ENCODE measurements around the gene GFAP.
"Not testable (repeated sequence)": the region's sequence is repeated elsewhere in the genome, so short reads cannot be mapped to it uniquely, and the experiment has no call there.

GFAP gene

DNA sequence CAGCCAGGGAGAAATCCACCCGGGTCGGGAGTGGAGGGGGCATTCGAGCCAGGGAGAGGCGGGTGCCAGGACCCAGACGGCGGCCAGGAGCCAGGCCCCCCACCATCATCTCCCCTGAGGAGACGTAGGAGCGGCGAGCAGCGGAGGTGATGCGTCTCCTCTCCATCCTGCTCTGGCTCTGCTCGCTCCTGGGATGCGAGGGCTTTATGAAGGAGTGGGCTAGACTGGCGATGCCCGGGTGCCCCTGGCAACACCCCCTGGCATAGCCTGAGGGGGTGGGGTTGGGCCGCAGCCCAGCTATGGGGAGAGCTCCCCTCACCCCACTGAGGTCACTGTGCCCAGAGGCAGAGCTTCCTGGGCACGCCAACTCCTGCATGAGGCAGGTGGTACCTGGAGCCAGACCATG lies at the start of gene GFAP:
GFAP (minus strand) TSS at position 180 of the 406 bp plus-strand sequence; CDS start at position 166, 14 bp downstream.
- no peak for DNase-seq (ENCODE audit: low spot score)

DNA sequence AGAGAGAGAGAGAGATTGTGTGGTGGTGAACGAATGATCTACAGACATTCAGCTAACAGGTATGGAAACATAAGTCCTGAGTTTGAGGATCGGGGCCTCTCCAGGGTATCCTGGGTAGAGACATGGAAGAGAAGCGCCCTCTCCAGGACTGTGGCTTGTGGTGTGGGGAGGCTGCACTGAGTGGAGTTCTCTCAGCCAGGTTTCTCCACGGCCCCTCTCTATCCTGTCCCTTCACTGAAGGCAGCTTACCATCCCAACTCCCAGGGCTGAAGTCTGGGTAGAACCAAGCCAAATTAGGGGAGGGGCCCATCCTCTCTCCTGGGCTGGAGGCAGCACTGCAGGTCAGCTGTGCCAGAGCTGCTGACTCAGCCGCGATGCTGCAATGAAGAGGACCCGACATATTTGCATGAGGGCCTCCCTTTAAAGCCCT lies 46.6 kb upstream of the GFAP start:
- no peak for DNase-seq (ENCODE audit: low spot score)

DNA sequence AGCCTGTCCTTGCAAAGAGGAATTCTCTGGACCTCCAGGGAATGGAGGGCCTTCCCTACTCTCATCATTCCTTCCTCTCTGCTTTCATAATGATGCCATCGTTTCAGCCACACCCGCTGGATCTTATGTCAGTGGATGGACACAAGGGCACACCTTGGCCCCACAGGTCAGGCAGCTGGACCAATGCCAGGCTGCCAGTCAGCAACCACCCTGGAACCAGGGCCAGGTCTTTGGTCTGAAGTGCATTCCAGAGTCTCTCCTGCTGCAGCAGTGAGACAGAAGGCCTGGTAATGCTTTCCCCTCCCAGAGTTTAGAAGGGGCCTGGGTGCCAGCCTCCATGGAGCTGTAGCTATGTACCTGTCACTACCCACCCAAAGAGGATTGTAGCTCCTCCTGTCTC lies 45.4 kb upstream of the GFAP start:
- no peak for DNase-seq (ENCODE audit: low spot score)

DNA sequence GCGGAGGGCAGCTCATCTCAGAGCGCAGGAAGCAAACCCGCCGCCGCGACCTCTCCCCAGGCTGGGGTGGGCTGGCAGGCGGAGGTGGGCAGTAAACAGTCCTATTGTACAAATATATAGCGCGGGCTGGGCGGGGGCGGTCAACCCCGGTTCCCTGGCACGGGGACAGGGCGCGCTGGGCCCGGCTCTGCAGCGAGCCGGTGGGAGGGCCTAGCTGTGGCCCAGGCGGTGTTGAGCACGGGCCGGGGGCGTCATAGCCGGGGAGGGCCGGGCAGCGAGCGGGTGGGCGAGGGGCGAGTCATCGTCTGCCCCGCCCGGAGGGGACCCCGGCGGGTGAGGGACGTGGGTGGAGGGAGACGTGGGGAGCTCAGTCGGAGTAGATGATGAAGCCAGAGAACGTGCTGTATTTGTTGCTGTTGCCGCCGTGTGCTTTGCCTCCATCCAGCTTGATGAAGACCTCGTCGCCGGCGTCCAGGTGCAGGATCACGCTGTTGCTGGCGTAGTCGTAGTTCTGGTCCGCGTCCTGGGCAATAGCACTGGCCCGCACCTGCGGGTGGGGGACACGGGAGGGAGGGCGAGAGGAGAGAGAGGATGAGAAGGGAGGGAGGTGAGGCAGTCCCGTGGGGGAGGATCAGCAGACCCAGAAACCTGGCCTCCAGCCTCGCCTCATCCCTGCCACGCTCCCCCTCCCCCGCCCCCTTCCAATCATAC lies 44.7 kb upstream of the GFAP start:
- no peak for DNase-seq (ENCODE audit: low spot score)

DNA sequence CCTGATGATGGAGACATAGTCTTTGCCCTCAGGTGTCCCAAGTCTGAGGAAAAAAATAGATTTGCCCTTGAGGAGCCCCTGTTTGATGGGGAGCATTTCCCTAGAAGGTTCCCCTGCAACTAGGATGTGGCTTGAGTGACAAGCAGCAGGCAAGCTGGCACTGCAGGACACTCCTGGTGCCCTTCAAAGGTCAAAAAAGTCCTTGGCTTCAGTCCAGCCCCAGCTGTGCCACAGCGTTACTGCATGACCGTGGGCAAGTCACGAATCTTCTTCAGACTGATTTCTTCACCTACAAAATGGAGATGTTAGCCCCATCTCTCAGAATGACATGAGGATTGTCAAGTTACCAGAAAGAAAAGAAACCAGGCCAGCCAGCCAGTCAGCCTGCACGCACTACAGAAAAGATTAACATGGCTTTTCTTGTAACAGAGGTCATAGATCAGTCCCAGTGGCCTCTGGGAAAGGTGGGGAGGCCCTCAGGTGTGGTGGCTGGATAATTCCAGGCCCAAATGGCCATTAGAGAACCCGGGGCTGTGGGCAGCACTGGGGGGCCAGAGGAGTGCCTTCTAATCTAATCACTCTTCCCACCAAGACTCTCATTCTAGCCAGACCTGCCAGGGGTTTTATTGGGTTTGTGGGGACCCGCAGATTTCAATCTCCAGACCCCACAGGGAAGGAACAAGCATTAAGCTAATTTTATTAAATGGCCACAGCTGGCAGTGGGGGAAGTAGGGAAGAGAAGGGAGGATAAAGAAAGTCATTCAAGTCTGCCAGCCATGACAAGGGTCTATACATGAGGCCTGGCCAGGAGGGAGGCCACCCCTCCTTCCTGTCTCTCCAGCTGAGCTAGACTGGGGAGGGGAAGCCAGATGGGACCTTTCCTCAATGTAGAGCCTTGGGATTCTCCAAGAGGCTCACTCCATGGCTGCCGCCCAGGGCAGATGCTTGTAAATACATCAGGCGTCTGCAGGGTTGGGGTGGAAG lies 42.0 kb upstream of the GFAP start:
- no peak for DNase-seq (ENCODE audit: low spot score)

DNA sequence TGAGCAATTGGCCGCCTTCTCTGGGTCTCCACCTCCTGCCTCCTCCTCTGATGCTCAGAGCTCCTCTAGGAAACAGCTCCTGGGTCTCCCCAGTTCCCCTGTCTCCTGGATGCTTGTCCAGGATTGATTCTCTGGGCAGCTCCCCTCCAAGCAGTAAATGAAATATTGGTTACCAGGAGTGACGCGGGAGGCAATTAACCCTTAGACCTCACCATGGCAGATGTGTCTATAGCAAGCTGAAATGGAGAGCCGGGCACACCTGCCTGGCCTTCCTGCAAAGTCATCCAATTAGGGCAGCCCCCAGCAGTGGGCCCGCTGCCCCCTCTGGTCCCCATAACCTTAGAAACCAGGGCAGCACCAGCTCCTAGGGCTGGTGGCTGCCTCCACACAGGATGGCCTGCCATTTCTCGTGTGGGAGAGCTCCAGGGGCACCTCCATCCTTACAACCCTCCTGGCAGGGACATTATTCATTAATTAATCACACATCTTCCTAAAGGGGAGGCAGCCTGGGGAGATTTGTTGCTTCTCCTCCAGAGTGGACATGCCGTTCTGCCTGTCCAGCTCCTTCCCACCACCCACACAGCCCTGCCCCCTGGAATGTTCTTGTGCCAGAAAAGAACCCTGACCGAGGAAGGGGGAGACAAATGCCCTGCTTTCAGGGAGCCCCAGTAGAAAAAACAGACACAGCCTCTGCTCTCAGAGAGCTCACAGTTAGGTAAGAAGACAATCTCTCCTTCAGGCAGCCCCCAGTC lies 40.5 kb upstream of the GFAP start:
- DNase-seq (ENCODE audit: low spot score) = no peak

DNA sequence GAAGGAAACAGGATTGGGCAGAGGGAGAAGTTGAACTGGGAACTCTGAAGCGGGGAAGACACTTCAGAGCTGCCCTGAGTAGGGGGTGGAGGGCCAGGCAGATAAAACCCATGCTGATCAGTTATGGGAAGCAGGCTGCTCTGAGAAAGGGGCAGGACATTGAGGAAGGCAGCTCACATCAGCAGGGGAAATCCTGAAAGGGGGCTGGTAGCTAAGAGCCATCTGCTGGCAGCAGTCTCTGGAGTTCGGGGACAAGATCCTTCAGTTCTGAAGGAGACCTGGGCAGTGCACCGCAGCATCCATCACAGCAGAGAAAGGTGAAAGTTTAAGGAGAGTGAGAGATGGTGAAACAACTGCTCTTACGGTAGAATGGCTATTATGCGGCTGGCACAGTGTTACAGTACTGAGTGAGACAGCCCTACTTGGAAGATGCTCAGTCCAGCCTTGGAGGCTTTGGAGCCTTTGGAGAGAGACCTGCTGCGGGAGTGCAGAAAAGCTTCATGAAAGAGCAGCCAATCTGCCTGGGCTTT lies 37.7 kb upstream of the GFAP start:
- DNase-seq (ENCODE audit: low spot score) = no peak

DNA sequence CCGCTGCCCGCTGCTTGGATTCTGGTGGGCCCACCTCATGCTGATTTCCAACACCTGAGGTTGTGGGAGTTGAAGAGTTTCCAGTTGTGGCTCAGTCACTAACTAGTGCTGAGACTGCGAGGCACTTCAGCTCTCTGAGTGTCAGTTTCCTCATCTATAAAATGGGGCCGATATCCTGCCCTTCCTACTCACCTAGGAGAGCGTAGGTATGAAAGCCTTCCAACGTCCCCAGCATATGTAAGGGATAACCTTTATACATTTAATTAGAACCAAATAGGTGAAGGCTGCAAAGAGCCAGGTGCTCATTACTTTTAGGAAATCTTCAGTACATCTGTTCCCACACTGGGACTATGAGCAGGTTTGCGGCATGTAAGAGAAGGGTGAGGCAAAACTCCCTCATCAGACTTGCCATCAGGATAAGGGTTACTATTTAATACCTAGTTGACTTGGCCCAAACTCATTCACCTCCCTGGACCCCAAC lies 33.1 kb upstream of the GFAP start:
- no peak for DNase-seq (ENCODE audit: low spot score)

DNA sequence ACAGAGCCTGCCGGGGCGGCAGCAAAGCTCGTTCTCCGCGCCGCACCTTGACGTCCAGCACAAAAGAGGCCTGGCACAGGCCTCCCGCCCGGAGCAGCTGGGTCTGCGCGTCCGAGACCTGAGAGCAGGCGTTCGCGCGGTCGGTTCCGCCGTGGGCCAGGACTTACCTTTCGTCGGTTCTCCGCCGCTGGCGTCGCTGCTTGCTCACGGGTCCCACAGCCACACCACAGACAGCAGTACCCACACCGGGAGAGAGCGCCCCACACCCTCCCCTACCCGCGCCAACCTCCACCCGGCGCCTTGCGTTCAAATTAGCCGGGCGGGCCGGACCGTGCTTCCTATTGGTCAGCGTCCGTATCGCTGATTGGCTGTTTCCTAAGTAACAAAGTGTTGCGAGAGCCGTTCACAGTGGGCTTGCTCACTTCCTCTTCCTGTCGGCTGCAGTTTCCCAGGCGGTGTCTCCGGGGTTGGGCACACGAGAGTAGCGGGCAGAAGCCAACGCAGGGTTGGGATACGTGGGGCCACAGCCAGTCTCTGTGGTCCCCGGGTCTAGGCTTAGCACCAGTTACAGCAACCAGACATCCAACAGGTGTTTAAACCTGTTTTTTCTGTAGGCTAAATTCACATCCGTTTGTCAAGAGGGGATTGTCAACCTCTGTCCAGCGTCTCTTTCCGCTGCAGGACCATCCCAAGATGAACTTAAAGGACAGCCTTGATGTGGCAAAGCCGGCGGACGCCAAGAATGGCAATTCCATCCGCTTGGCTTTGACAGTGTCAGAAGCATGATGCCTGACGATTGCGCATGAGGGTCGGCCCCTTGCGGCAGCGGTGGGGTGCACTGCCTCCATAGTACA lies 32.4 kb upstream of the GFAP start, which contains the start of gene KIF18B:
KIF18B (minus strand) TSS at position 313 of the 854 bp plus-strand sequence. CDS start 11,429 bp downstream, outside the sequence.
- DNase-seq (ENCODE audit: low spot score) = peak; percentile 94

DNA sequence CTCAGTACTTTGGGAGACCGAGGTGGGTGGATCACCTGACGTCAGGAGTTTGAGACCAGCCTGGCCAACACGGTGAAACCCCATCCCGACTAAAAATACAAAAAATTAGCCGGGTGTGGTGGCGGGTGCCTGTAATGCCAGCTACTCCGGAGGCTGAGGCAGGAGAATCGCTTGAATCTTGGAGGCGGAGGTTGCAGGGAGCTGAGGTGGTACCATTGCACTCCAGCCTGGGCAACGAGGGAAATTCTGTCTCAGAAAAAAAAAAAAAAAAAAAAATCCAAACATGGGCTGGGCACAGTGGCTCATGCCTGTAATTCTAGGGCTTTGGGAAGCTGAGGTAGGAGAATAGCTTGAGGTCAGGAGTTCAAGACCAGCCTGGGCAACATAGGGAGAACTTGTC lies 30.4 kb upstream of the GFAP start:
- not testable (repeated sequence) for DNase-seq (ENCODE audit: low spot score)

DNA sequence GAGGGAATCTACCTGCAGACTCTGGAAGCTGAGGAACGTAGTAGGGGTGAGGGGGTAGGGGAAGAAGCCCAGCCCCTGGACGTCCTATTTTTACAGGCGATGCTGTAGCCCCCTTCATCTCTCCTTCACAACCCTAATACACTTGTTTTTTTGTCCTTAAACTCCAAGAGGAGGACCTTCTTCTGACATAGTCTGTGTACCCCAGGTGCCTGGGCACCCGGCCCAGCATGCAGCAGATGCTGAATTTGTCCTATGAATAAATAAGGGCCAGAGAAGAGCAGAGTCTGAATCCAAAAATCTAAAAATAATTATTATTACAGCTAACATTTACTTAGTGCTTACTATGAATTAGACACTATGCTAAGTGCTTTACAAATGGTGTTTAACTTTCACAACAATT lies 27.2 kb upstream of the GFAP start:
- DNase-seq (ENCODE audit: low spot score) = no peak

DNA sequence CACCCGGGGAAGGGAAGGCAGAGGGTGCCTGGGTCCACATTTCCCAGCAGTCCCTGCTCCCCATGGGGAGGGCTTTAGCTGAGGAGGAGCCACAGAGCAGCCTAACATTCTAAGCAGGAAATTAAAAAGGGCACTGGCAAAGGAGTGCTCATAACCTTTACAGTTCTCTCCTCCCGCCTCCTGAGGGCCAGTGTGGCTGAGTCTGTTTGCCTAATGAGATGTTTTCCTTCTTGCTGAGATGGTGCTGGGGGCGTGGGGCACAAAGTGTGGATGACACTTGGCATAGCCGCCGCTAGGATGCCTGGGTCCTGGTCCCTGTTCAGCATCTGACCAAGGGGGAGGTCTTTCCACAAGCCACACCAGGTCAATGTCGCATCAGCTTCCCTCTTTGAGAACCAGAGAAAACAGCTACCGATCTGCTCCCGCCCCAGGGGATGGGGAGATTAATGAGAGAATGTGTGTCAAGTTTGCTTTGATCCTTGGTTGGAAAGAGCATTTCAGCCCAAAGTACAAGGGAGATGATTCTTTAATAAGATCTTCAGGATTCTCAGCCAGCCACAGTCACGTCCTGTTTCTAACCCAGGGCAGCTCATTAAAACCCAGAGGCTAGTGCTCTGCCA lies 26.5 kb upstream of the GFAP start:
- no peak for DNase-seq (ENCODE audit: low spot score)

DNA sequence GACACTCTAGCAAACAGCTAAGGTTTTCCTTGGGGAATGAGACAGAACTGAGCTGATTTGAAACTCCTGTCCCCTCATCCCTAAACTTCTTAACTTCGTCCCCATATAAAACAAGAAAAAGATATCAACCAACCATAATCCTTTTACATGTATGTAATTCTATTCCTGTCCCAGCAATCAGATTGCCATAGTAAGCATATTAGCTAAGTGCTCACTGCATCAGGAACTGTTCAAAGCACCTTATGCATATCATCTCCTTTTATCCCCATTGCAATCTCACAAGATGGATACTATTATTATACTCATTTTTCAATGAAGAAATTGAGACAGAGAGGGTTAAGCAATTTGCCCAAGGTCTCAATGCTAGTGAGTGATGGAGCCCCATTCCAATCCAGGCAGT lies 25.5 kb upstream of the GFAP start:
- DNase-seq (ENCODE audit: low spot score) = no peak

DNA sequence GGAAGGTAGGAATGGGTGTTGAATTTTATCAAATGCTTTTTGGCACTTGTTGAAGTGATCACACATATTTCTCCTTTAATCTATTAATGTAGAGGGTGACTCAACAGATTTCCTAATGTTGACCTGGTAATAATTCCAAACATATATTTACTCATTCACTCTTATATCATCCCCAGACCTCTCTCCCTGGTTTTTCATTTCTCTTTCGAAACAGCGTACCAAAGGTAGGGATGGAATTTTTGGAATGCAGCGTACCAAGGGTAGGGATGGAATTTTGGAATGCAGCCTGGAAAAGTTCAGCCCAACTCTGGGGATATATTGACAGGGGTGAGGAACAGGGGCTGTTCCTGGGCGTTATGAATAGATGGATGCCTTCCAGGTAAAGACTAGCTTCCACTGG lies 25.0 kb upstream of the GFAP start:
- DNase-seq (ENCODE audit: low spot score) = no peak

DNA sequence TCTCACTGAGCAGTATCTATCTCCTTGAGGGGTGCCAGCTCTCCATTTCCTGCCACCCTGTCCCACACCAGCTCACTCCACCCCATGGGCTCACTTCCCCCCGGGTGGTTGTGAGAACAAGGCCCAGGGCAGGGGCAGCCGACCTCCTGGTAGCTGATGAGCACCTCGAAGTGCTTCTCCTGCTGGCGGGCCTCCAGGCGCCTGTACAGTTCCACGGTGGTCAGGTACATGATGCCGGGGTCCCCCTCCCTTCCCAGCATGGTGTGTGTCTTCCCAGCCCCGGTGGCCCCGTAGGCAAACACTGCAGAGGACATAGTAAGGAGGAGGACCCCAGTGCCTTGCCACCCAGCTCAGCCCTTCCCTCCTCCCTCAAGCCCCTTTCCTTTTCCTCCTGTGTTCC lies 19.8 kb upstream of the GFAP start:
- no peak for DNase-seq (ENCODE audit: low spot score)

DNA sequence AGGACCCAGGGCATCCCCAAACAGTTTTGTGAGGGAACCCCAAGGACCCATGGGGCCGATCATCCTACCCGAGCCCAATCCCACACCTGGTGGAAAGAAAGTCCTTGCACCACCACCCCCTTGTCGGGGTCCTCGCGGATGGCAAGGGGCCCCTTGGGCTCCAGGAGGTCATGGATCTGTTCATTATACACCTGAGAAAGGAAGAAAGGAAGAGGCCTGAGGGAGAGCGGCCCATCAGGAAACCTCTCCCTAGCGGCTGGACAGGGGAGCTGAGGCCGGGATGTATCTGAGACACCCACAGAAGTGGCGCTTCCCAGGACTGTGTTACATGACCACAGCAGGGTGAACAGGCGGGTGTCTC lies 19.4 kb upstream of the GFAP start:
- no peak for DNase-seq (ENCODE audit: low spot score)

DNA sequence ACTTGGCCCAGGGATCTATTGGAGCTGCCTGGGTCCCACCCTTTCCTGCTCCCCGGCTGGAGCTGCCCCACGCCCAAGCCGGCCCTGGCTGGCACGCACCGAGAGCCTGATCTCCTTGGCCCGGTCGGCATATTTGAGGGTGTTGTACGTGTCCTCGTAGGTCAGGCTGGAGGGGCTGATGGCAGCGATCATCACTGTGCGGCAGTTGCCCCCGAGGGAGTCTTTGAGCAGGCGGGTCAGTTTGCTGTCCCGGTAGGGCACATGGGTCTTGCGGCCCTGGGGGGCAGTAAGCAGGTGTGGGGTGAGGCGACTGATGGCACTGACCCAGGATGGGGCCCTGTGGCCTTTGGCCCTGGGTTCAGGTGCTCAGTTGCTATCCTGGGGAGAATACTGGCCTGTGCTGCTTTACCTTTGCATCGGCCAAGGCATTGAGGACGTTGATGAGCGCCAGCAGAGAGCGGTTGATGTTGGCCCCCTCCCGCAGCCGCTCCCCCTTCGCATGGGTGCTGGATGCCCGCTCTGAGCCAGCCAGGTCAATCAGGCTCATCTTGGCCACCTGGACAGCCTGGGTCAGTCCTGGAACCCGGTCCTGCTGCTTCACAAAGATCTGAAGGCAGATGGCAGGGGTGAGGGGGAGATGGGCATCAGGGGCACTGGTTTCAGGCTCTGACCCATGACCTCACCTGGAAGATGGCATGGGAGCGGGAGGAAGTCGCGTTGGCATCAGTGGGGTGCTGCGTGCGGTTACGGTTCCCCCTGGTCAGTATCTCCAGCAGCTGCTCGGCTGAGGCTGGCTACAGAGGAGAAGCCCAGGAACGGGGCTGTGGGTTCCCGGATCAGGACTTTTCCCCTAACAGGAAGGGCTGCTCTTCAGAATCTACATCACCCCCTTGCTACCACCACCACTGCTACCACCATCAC lies 18.8 kb upstream of the GFAP start:
- DNase-seq (ENCODE audit: low spot score) = no peak

DNA sequence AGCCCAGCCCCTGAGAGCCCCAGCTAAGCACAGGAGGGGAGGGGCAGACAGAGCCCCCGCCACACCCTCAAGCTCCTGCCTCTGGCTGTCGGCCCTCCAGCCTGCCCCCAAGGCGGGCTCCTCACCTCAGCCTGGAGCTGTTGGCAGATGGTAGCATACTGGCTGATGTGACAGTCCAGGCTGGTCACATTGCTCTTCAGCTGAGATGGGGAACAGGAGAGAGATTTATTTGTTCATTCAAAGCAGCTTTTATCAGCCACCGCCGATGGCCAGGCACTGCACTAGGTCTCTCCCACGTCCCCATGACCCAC lies 17.4 kb upstream of the GFAP start:
- no peak for DNase-seq (ENCODE audit: low spot score)

DNA sequence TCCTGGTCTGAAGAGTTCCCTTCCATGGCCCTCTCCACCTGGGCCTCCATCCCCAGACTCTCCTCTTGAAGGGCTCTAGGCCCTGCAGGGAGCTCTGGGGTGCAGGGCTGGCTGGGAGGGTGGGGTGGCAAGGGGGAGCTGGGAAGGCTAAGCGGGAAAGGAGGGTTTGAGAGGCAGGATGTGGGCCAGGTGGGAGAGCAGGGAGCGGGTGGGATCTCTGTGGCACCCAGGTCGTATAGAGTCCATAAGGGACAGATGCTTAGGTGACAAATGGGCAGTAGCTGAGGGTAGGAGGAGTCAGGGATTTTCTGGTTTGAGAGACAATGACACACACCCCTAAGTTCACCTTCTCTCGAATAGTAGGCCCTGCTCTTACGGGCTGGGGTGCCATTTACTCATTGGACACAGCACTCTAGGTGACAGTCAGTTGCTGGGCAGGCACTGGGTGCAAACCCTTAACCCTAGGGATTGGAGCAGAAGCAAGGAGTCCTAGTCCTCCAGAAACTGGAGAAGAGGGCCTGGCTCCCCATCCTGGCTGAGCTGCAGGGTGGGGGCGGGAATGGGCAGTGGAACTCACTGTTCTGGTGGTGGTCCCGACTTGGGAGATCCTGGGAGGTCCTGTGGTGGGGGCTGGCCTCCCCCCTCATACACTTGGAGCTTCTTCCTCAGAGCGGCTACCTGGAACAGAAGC lies 16.9 kb upstream of the GFAP start:
- DNase-seq (ENCODE audit: low spot score) = no peak

All from kidney capillary endothelial cell (primary cell).